ENCODE results near the gene SPAG17.

- TF ChIP-seq CTCF (IDR thresholded peaks at IDR 0.05) (no peak), POLR2A (IDR thresholded peaks at IDR 0.05) (no peak), POLR2AphosphoS5 (IDR thresholded peaks at IDR 0.05) (no peak)
Measured at GRCh38 chr1:118090130-118090529, 94.9 kb downstream of the SPAG17 start.

All from sigmoid colon (tissue), 4 donors.